GM19023 (cell line): Measurements from ENCODE around the gene PBX4.

Source experiments
- ATAC-seq: cut with Tn5 transposase; IDR thresholded peaks from one replicate; pipeline ENCODE4 v1.9.1; 2021; ENCODE audit warnings: mild to moderate bottlenecking, moderate library complexity; ENCODE audit not compliant: unreplicated experiment

Gene PBX4

GRCh38 chr19:19527674-19528625 lies 90.5 kb downstream of the PBX4 start:
- ATAC-seq = no peak

DNA sequence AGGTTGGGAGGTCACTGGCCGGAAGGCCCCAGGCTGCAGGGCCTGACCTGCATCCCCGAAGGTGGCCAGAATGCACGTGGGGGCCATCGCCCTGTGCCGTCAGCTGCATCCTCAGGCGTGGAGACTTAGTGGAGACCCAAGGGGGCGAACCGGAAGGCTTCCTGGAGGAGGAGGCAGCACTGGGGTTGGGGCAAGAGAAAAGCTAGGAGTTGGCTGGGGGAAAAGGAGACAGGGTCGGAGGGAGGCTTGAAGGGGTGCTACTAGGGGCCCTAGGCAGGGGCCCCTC lies 91.2 kb downstream of the PBX4 start:
- ATAC-seq = no peak

- no peak for ATAC-seq
Measured at GRCh38 chr19:19526581-19527370, 91.7 kb downstream of the PBX4 start.

DNA sequence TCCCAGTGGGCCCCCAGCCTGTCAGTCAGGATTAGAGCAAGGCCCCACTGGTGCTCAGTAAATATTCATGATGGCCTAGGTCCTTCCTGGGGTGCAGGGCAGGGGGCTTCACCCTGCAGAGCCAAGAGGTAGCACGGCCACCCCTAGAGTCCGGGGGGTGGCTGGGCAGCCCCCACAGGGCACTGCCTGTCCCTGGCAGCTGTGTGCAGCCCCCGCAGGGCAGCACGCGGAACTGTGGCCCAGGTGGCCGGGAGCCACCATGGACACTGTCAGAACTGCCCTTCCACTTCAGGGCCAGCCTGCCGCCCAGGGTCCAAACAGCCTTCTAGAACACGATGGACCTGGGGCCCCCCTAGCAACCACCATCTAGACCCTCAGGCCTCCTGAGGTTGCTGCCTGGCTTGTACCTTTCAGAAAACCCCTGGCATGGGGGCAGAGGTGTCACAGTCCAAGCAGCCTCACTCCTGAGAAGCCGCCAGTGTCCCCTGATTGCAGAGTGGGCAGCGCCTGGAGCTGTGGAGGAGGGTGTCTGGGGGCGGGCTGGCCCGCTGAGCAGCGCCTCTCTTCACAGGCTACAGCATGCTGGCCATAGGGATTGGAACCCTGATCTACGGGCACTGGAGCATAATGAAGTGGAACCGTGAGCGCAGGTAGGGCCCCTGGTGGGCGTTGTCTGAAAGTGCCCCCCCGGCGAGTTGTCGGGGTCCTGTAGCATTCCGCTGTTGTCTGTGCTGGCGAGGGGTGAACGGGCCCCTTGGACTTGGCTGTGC lies 92.7 kb downstream of the PBX4 start:
- no peak for ATAC-seq

- no peak for ATAC-seq
Measured at GRCh38 chr19:19524053-19524452, 94.4 kb downstream of the PBX4 start.

DNA sequence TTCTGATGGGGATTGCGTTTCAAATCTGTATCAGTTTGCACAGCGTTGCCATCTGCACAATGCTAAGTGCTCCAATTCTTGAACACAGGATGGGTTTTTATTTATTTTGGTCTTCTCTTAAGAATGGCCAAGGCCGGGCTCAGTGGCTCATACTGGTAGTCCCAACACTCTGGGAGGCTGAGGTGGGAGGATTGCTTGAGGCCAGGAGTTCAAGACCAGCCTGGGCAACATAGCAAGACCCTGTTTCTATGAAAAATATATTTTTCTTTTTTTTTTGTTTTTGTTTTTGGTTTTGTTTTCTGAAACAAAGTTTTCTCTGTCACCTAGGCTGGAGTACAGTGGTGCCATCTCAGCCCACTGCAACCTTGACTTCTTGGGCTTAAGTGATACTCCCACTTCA lies 95.3 kb downstream of the PBX4 start:
- no peak for ATAC-seq

- no peak for ATAC-seq
Measured at GRCh38 chr19:19520989-19521388, 97.5 kb downstream of the PBX4 start.

DNA sequence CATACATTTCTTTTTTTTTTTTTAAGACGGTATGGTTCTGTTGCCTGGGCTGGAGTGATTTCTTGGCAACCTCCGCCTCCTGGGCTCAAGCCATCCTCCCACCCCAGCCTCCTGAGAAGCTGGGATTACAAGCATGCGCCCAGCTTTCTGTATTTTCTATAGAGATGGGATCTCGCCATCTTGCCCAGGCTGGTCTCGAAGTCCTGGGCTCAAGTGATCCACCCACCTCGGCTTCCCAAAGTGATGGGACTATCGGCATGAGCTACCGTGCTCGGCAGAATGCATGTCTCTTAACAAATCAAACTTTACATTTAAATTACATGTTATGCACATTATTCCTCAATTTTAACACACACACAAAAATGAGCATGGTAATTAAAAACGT lies 101.3 kb downstream of the PBX4 start:
- no peak for ATAC-seq

GRCh38 chr19:19515642-19516519 lies 102.6 kb downstream of the PBX4 start, which contains the start of gene NDUFA13:
TSS of gene NDUFA13 (plus strand) at chr19:19516225. CDS start at chr19:19516239, 14 bp downstream.
- peak; percentile 88 for ATAC-seq

DNA sequence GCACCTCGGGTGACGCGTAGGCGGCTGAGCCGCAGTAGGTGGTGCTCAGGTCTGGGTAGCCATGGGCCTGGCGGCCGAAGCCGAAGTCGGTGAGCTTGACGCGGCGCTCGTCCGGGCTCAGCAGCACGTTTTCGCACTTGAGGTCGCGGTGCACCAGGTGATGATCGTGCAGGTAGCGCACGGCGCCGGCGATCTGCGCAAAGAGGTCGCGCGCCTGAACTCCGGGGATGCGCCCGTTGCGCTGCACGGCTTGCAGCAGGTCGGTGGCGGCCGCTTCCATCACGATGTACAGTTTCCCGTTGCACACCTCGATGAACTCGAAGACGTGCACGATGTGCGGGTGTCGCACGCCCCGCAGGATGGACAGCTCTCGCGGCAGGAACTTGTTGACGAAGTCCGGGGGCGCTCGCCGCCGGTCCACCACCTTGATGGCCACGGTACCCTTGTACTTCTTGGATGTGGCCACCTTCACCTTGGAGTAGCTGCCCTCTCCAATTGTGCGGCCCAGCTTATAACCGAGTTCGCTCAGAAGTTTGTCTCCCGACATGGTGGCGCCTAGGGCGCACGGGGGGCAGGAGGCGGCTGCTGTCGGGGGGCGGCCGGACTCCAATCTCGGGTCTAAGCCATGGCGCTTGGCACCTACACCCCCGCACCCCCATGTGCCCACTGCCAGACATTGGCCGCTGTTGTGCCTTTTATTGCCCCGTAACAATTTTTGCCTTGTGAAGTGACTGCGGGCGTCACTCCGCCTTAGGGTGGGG lies 103.4 kb downstream of the PBX4 start, which contains the start of gene TSSK6:
Gene TSSK6 (minus strand): TSS at position 668 of the 761 bp plus-strand sequence. CDS start 121 bp downstream, at position 547.
- ATAC-seq = no peak

- no peak for ATAC-seq
Measured at GRCh38 chr19:19514215-19514657, 104.3 kb downstream of the PBX4 start.

DNA sequence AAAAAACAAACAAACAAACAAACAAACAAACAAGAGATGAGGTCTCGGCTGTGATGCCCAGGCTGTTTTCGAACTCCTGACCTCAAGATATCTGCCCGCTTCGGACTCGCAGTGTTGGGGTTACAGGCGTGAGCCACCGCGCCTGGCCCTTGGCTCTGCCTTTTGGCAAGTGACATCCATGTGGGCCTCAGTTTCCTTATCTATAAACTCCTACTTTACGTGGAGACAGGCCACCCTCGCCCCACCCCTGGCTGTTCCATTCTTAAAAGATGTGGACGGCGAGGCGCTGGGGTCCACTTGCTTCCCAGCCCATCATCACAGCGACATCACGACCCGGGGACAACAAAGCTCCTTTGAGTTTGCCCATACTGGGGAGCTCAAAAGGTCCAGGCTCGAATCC lies 104.8 kb downstream of the PBX4 start:
- no peak for ATAC-seq
